SW 1271 (cell line): ENCODE measurements around the gene GGA3.
A peak's percentile ranks its signal among the peaks of the same experiment; 100 is the strongest.
"Not testable (repeated sequence)": the region's sequence is repeated elsewhere in the genome, so short reads cannot be mapped to it uniquely, and the experiment has no call there.

ENCODE experiments used
- DNase-seq, 2 experiments: peaks; one replicate each; lab custom pipeline; 2025; lab: John Stamatoyannopoulos, UW

GGA3 gene

DNA sequence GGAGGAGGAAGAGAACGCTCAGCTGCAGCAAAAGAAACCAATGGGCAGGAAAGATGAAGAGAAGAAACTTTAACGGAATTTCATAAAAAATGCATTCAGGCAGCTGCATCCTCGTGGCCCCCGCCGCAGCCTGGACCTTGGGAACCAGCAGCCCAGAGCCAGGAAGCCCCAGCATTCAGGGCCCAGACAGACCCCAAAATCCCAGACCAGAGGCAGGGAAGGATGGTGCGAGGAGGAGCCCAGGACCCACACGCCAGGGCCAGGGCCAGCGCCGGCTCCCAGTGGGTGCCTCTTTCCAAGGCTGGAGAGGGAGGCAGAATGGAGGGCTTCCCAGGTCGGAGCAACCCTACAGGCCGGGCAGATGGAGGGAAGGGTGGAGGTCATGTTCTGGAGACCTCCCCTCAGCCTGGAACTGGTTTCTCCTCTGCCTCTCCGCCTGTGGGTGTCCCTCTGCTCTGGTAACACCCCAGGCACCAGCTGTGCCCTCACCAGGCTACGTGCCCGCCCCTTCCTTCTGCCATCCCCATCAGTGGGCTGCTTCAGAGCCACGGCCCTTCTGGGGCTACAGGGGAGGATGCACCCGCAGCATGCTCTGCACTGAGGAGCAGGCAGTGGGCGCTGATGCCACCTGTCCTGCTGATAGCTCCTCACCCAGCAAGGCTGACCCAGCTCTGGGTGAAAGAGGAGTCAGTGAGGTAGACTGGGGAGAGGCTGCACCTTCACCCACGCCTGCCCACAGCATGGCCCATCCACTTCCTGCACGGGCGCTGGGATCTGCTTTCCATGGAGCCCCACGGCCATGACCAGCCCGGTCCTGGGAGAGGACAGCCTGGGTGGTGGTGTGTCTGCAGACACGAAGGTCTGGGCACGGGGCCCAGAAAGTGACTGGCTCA, 10.8 kb upstream of the GGA3 start:
- no peak for DNase-seq

DNA sequence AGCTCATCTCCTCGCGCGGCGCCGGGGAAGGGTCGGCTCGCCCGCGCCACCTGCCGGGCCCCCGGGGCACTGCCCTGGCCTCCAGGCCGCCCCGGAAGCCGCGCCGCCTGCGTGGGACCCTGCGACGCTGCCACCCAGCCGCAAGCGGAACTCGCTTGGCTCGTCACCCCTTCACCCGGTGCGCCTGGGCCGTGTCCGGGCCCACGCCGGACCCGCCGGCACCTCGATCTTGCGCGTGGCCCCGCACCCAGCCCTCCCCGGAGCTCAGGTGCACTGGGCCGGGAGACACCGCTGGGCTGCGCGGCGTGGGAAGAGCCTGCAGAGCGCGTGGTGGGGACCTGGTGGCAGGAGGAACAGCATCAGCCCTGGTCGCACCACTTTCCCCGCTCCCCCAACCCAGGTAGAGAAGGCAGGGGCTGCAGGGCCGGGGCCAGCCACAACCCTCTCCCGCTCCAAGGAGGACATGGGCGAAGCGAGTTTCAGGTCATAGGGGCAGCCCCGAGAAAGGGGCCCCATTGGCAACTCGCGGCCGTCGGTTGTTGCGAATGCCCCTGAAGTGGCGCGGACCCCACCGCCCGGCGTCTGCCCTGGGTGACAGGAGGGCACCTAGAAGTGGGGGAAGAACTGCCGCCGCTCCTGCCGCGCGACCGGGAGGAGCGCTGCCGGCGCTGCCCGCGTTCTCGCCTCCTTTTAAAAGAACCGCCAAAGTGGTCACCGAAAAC, 10.0 kb upstream of the GGA3 start:
- peak; percentile 39 to 67 for DNase-seq

DNA sequence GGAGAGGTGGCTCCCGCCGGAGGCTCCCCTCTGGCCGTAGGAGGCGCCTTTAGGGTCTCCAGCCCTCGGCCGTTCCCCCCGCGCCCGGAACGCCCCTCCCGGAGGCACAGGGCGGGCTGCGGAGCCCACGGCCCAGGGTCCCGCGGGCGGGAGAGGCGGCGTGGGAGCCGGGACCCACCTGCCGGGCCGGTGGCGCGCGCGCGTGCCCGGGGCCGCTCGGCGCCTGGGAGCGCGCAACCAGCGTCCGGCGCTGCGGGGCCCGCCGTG, 9.5 kb upstream of the GGA3 start, which contains the start of gene MIF4GD:
MIF4GD (minus strand) TSS at position 266 of the 267 bp plus-strand sequence. CDS start 1,036 bp downstream, outside the sequence.
- no peak for DNase-seq

DNA sequence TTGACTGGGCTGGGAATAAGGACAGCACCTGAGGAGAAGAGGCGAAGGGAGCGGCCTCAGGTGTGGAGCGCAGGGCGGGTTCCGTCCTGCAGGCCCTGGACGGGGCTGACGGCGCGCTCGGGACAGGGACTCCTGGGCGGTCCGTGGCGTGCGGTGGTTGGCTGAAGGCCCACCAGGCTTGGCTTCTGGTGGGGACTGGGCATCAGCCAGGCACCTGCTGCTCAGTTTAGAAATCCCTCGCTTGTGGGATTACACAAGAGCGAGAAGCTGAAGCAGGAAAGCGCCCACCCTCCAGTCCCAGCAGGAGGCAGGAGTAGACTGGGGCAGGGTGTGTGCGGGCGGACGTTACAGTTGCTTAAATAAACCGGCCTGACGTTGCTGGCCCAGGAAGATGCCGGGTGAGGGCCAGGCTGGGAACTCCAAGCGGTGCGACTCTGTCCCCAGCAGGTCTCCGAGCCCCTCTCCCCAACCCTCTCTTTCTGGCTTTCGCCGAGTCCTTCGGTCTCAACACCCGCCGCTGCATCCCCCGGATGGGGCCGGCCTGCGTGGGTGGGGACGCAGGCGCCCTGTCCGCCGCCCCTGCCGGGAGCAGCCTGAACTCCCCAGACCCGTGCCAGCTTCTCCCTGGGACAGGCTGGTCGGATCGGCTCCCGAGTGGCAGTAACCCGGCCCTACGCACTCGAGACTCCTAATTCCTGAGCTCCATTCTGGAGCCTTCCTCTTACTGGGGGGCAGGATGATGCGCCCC, 9.0 kb upstream of the GGA3 start:
- DNase-seq, result peak; percentile 42 to 73

DNA sequence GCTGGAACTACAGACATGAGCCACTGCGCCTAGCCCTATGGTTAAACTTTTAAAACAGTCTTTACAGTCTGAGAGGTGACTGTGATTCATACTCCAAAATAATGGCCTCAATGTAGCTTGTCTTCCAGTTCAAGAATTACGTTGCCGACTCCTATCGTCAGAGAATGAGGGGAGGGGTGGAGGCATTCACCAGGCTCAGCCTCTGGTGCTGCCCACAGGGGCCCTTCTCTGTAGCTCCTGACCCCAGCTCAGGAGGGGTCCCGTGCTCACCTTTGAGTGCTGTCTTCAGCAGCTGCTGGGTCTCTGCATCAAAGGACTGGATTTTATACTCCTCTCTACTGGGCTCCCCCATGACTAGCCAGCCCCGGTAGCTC, 8.4 kb upstream of the GGA3 start:
- DNase-seq, result no peak

DNA sequence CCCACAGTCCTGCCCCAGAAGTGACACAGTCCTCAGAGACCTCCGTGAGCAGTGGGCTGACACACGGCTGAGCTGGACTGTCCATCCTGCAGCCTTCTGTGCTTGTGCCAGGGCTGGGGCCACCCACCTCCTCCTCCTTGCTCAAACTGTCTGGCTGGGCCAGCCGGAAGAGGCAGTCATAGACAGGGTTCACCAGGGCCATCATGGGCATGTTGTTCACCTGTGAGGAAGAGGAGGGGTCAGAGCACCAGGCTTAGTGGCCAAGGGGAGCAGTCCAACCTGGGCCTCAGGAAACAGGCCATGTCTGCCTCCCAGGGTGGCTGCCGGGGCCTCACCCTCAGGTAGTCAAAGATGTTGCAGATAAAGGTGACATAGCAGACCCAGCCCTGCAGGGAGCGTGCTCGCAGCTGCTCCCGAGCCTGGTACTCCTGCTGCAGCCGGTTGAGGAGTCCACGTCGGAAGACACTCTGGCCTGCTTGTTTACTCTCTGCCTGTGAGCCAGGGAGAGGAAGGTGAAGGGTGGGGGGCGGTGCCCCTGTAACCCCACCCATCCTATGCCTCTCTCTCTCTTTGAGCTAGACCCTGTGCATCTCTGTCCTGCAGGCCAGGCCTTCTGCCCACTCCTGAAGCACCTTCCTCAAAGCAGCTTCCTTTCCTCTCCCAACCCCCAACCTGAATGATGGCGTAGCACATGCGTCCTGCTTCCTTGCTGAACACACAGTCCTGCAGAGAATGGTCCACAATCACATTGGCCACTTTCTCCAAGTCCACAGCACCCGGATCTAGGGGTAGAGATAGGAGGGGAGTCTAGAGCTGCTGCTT, 6.2 kb upstream of the GGA3 start:
- no peak for DNase-seq

DNA sequence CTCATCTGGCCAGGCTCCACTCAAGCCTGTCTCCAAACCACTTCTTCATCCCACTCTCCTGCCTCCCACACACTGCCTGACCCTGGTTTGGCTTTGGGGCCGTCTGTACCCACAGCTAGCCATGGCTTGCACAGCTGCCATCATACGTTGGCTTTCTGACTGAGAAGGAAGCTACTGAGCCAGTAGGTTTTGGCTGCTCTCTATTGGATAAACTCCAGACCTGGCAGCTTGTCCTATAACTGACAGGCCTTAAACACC, 5.7 kb upstream of the GGA3 start:
- no peak for DNase-seq

DNA sequence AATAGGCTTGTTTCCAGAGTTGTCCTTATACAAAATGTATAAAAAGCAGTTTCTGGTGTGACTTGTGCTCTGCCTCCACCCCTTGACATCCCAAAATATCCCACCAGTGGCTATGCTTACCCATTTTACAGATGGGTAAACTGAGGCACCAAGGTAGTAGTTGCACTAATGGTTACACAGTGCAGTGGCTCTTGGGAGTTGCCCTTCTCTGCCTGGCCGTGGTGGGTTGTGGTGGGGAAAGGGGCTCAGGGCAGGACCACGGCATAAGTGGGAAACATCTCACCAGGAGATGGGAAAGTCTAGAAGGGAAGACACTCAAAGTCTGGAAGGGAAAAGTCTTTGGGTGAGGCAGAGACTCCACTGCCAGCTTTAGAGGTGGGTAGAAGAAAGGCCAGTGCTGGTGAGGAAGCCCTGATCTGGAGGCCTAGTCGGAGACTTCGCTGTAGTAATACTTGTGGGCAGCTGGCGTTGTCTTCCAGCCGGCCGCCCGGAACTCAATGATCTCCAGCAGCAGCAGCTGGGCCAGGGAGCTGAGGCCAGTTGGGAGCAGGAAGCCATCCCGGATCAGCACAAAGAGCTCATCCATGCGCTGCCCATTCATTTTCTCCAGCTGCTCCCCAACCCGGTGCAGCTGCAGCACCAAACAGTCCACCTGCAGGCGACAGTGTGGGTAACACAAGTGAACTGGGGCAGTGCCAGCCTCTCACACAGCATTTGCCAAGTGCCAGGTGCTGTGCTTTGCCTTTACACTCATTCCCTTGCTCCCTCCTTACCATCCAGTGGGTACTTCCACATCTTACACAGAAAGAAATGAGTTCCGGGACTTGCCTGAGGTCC, 5.1 kb upstream of the GGA3 start:
- no peak for DNase-seq

DNA sequence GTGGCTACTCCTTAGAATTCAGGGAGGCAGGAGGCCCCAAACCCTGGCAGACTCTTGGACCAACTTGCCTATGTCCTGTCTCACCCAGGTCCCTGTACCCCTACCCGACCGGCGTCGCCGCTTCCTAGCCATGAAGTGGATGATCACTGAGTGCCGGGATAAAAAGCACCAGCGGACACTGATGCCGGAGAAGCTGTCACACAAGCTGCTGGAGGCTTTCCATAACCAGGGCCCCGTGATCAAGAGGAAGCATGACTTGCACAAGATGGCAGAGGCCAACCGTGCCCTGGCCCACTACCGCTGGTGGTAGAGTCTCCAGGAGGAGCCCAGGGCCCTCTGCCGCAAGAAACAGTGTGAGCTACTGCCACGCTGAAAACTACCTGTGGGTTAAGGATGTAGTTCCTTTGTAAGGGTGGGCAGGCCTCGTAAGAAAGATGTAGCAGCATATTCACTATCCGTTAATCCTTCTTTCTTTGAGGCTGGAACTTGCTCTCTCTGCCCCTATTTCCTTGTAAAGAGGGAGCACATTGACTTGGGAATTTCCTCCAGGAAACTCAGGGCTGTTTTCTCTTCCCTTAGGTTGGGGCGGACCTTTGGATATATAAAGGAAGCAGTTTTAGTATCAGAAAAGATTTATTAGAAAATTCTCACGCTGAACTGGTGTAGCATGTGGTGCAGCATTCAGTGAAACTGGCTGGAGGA, 4.4 kb upstream of the GGA3 start:
- no peak for DNase-seq

DNA sequence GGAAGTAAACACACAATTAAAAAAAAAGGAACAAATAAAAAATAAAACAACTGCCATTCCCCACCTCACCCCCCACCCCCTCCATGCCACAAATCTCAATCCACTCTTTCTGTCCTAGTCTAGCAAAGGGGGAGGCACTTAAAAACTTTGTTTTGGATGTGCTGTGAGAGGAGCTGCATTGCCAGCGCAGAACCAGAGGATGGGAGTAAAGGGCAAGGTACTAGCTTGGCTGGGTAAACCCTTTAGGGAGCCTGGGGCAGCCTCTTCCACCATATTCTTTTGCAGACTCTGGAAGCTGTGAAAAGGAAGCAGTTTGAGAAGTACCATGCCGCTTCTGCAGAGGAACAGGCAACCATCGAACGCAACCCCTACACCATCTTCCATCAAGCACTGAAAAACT, 1.6 kb upstream of the GGA3 start:
- no peak for DNase-seq

DNA sequence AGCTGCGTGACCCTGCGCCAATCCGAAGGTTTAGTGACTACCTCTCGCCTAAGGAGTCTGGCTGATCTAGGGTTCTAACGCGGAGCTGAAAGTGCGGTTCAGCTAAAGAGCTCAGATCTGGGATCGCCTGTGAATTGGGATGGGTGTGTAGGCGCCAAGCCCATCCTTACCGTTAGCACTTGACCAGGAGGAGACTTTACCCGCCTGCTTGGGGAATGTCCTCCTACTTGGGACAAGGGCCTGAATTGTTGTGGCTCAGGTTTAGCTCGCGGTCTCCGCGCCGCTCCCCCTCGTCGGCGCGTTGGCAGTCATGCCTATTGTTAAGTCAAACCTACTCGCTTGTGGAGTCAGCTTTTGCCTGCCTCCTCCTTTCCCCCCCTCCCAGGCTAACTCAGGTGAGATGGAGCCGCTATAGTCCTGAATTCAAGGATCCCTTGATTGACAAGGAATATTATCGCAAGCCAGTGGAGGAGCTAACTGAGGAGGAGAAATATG, 753 bp upstream of the GGA3 start:
- DNase-seq, result peak in 1 of 2 experiments; percentile 43

DNA sequence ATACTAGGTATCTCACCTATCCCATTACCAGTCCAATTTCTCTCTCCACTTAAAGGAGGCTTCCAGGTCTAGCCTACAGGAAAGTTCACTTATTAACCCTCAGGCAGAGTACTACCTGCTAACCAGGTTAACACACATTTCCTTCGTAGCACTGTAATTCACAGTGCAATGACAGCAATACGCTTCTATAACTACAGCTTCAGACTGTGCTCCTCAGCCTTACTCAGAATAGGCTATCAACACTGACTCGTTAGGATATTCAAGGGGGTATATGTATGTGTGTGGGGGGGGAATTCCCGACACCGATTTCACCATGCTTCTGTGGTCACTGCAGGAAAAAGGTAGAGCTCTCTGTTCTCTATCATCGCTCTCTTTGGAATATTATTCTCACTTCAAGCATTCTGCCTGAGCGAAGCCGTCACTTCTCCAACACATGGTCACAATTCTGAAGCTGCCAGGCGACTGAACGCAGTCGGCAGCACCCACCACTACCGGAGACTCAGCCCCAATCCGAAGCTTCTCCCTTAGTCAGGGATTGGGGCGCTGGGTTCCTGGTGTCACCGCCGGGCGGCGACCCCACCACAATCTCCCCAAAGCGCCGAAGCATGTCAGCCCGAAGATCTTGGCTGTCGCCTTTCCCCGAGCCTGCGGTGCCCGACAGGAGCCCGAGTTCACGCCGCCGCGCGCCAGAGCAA, 618 bp downstream of the GGA3 start:
- DNase-seq, result no peak

DNA sequence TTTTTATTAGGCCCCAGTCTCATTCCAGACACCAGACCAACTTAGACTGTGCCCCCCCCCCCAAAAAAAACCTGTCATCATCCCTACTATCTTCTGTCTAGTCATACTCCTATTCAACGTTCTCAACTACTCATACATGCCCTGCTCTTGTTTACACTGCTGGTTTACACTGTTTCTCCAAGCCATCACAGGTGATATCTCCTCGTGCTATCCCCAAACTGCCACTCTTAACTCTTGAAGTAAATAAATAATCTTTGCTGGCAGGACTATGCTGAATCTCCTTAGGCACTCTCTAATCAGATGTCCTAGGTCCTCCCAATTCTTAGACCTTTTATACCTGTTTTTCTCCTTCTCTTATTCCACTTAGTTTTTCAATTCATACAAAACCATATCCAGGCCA, 4.2 kb downstream of the GGA3 start:
- DNase-seq, result not testable (repeated sequence)

DNA sequence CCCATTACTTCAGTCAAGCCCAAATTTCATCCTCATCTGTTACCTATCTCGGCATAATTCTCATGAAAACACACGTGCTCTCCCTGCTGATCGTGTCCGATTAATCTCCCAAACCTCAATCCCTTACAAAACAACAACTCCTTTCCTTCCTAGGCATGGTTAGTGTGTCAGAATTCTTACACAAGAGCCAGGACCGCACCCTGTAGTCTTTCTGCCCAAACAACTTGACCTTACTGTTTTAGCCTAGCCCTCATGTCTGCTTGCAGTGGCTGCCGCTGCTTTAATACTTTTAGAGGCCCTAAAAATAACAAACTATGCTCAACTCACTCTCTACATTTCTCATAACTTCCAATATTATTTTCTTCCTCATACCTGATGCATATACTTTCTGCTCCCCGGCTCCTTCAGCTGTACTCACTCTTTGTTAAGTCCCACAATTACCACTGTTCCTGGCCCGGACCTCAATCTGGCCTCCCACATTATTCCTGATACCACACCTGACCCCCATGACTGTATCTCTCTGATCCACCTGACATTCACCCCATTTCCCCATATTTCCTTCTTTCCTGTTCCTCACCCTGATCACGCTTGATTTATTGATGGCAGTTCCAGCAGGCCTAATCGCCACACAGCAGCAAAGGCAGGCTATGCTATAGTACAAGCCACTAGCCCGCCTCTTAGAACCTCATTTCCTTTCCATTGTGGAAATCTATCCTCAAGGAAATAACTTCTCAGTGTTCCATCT, 5.3 kb downstream of the GGA3 start:
- DNase-seq, result not testable (repeated sequence)

DNA sequence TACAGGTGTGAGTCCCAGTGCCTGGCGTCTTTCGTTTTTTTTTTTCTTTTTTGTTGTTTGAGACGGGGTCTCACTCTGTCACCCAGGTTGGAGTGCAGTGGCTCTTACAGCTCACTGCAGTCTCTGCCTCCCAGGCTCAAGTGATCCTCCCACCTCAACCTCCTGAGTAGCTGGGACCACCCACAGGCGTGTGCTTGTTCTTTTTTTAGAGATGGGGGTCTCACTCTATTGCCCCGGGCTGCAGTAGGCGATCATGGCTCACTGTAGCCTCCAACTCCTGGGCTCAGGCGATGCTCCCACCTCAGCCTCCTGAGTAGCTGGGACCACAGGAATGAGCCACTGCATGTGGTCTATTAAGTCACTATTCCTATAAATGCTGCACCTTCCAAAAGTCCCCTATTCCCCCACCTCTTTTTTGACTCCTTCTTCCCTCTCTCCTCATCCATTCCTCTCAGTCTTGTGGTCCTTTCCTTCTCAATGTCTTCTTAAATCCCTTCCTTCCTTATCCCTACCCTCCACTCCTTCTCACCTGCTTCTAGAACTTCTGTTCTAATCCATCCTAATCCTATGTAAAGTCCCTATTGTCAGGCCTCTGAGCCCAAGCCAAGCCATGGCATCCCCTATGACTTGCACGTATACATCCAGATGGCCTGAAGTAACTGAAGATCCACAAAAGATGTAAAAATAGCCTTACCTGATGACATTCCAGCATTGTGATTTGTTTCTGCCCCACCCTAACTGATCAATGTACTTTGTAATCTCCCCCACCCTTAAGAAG, 9.2 kb downstream of the GGA3 start:
- no peak for DNase-seq

DNA sequence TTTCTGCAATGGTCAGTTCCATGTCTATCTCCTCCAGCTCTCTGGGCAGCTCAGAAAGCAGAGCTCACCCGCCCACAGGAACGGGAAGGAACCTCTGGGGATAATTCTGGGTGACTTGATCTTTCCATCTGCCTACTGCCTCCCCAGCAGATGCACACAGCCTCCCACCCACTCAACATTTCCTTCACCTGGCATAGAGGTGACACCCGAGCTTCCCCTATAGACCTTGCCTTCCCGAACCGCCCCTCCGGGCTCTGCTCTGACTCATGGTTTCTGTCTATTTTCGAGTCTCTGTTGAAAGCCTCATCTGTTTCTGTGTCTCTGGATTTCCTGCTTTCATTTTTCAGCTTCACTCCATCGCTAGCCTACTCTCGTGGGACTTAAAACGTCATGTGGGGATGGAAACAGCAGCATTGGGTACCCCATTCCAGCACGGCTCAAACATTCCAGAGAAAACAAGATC, 11.4 kb downstream of the GGA3 start:
- DNase-seq, result no peak

DNA sequence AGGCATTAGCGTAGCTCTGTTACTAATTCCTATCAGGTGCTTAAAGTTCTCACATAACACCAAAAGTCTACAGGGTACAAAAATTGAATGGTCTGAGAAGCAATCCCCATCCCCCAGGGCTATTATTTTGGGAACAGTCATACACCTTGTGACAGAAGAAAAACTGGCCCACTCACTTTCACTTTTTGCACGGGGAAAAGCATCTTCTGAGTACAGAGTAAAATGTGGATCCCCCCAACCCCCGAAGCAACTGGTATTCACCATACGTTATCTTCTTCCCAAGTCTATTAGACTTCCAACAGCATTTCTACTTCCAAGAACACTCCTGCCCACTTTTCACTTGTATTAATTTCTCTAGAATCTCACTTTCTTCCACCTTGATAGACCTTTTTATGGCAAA, 11.8 kb downstream of the GGA3 start:
- DNase-seq, result no peak

DNA sequence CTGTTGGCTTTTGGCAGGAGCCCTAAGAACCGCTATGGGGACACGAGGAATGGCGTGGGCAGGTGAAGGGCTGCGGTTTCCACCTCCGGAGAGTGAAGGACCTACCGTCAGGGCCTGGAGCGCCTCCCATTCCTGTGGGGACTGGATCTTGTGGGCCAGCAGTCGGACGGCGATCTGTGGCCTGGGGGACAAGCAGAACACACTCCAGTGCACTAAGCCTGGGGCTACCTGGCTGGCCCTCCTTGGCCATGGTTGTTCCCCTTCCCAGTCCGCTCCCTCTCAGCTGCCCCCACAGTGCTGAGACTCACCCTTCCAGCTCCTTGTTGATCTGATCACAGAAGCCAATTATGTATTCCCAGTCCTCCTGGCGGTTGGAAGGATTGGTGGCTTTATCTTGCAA, 15.0 kb downstream of the GGA3 start:
- DNase-seq, result no peak
